ENCODE data around the gene UBA3. TPM values are rescaled to one million over a fixed set of nuclear protein-coding genes. Genes with fewer than 3 reads are reported as not detected.

Gene UBA3
- 68.5 and 71.1 TPM in 2 replicates for total RNA-seq

GRCh38 chr3:69080233-69080920 lies at the start of gene UBA3:
UBA3 (minus strand) TSS chr3:69080365; CDS start chr3:69080353, 12 bp downstream.

GRCh38 chr3:69122403-69122802 lies 42.2 kb upstream of the UBA3 start, which contains the start of gene LMOD3:
LMOD3 (minus strand) TSS chr3:69122595; CDS start chr3:69122386, 209 bp downstream.

GRCh38 chr3:69084326-69085167 lies 4.4 kb upstream of the UBA3 start, which contains the start of gene ARL6IP5:
ARL6IP5 (plus strand) TSS chr3:69084937; CDS start chr3:69085048, 111 bp downstream.

GRCh38 chr3:69051756-69052471 lies 28.3 kb downstream of the UBA3 start, which contains the start of gene TMF1:
TMF1 (minus strand) TSS chr3:69052333; CDS start chr3:69052086, 247 bp downstream.

GRCh38 chr3:69013253-69014021 lies 66.7 kb downstream of the UBA3 start, which contains the start of gene EOGT:
EOGT (minus strand) TSS chr3:69013684; CDS start chr3:69009846, 3,838 bp downstream.

Other genes with a start within 250 kb of the UBA3 start
- gene TAFA4, start 147.8 kb downstream of the UBA3 start, total RNA-seq: not detected in 2 replicates
- 39.4 and 40.2 TPM in 2 replicates for gene EOGT, start 66.7 kb downstream of the UBA3 start, total RNA-seq
- 23.7 and 30.0 TPM in 2 replicates for gene TMF1, start 28.0 kb downstream of the UBA3 start, total RNA-seq
- gene ARL6IP5, start 4.6 kb upstream of the UBA3 start, total RNA-seq: 63.1 and 65.5 TPM in 2 replicates
- not detected in 2 replicates for gene LMOD3, start 42.2 kb upstream of the UBA3 start, total RNA-seq

All from dermis lymphatic vessel endothelial cell (primary cell).